Astrocyte of the cerebellum (primary cell): Measurements from ENCODE around the gene SH3BGRL3.

Experiments used
- DNase-seq: peaks from one replicate; pipeline ENCODE4 v3.0.0-alpha.2; 2011; ENCODE audit warnings: low read depth
- H3K4me3 ChIP-seq: 2 replicates; pipeline ENCODE4 v1.5.1; 2011; ENCODE audit warnings: mild to moderate bottlenecking, low read depth, low read length, moderate library complexity
- CTCF ChIP-seq: IDR thresholded peaks from 2 replicates; pipeline ENCODE4 v1.5.1; 2012; ENCODE audit warnings: low read length, low read depth, moderate library complexity, mild to moderate bottlenecking; ENCODE audit errors: missing control alignments
- in situ Hi-C: cut with HindIII; loops from 2 replicates; pipeline ENCODE4 v1.10.0; 2017; ENCODE audit warnings: low sequenced_read_pairs

The SH3BGRL3 gene

GRCh38 chr1:26282401-26282918 lies 2.6 kb downstream of the SH3BGRL3 start:
- no peak for DNase-seq
- TF ChIP-seq CTCF: no peak
- in situ Hi-C loops: no loop called here
- H3K4me3 ChIP-seq: peak overlapping the region; percentile 81

GRCh38 chr1:26283279-26283853 lies 3.5 kb downstream of the SH3BGRL3 start:
- no peak for TF ChIP-seq CTCF
- DNase-seq: no peak
- in situ Hi-C loops: no loop called here
- H3K4me3 ChIP-seq: no peak overlapping the region

GRCh38 chr1:26283871-26284596 lies 4.1 kb downstream of the SH3BGRL3 start:
- H3K4me3 ChIP-seq: no peak overlapping the region
- TF ChIP-seq CTCF: no peak
- in situ Hi-C loops: no loop called here
- no peak for DNase-seq

GRCh38 chr1:26284597-26285347 lies 4.9 kb downstream of the SH3BGRL3 start:
- in situ Hi-C loops: no loop called here
- no peak overlapping the region for H3K4me3 ChIP-seq
- peak; percentile 83 for DNase-seq
- TF ChIP-seq CTCF: peak; percentile 77

GRCh38 chr1:26285366-26286063 lies 5.6 kb downstream of the SH3BGRL3 start:
- no peak overlapping the region for H3K4me3 ChIP-seq
- DNase-seq: no peak
- in situ Hi-C loops: no loop called here
- TF ChIP-seq CTCF: peak; percentile 27

- no peak overlapping the region for H3K4me3 ChIP-seq
- no peak for TF ChIP-seq CTCF
- in situ Hi-C loops: no loop called here
These were observed 6.2 kb downstream of the SH3BGRL3 start for GRCh38 chr1:26286064-26286416.

More at GRCh38 chr1:26286064-26286416, 6.2 kb downstream of the SH3BGRL3 start:
- no peak for DNase-seq
